ENCODE results near the gene OR2H2.

DNA sequence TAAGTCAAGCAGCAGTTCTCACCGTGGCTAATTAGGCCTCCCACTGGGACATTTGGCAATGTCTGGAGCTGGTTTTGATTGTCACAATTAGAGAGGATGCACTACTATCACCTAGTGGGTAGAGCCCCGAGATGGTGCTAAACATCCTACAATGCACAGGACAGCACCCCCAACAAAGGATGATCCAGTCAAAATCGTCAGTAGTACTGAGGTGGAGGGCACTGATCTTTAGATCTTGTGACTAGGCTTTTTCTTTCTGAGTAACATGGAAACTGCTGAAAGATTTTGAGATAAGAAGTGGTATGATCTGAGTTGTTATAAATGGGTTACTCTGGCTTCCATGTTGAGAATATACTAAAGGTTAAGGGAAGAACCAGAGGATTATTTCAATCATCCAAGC, 37.3 kb upstream of the OR2H2 start:
- TF ChIP-seq CTCF (IDR thresholded peaks at IDR 0.05) (no peak), POLR2A (IDR thresholded peaks at IDR 0.05) (no peak)

Measured in testis (tissue), 2 donors.